Endothelial cell (in vitro differentiated cells): ENCODE results near the gene SPPL3. TPM values are rescaled to one million over a fixed set of nuclear protein-coding genes. Genes with fewer than 3 reads are reported as not detected.

Experiments
- DNase-seq: peaks from one replicate; pipeline ENCODE4 v3.0.0; 2021; ENCODE audit warnings: low spot score
- H3K27ac Mint-ChIP-seq: one replicate; pipeline ENCODE4 v1.8.0; 2021; ENCODE audit warnings: mixed read lengths, inconsistent platforms; ENCODE audit not compliant: unreplicated experiment
- H3K27me3 Mint-ChIP-seq: one replicate; pipeline ENCODE4 v1.8.0; 2021; ENCODE audit warnings: mild to moderate bottlenecking, moderate library complexity, mixed read lengths, inconsistent platforms; ENCODE audit not compliant: unreplicated experiment
- H3K36me3 Mint-ChIP-seq: one replicate; pipeline ENCODE4 v1.8.0; 2021; ENCODE audit warnings: mild to moderate bottlenecking, low read depth, mixed read lengths, inconsistent platforms; ENCODE audit not compliant: unreplicated experiment
- H3K4me1 Mint-ChIP-seq: one replicate; pipeline ENCODE4 v1.8.0; 2021; ENCODE audit warnings: mild to moderate bottlenecking, mixed read lengths, inconsistent platforms; ENCODE audit not compliant: unreplicated experiment
- H3K4me3 Mint-ChIP-seq: one replicate; pipeline ENCODE4 v1.8.0; 2021; ENCODE audit warnings: mild to moderate bottlenecking, mixed read lengths, inconsistent platforms; ENCODE audit not compliant: unreplicated experiment
- H3K9me3 Mint-ChIP-seq: one replicate; pipeline ENCODE4 v1.8.0; 2021; ENCODE audit warnings: mixed read lengths, inconsistent platforms; ENCODE audit not compliant: unreplicated experiment
- CTCF ChIP-seq: fragments of 200-600 bp; sonication (generic); IDR thresholded peaks from one replicate; pipeline ENCODE4 v1.5.0; 2021; ENCODE audit warnings: antibody characterized with exemption; ENCODE audit not compliant: unreplicated experiment
- total RNA-seq: library from RNA; stranded (reverse); fragmentation: NEBNext Ultra II Directional; extraction: Animal tissue kit (Norgen Biotek cat#: 25700); gene quantifications from one replicate; pipeline ENCODE4 v1.2.1, GENCODE V29; 2021; ENCODE audit not compliant: unreplicated experiment

Gene SPPL3
- total RNA-seq, 1 donor from 2014 or later, result 55.4 TPM

GRCh38 chr12:120869376-120869775, 34.8 kb downstream of the SPPL3 start:
- H3K27ac Mint-ChIP-seq, result no peak overlapping the region
- H3K4me3 Mint-ChIP-seq, result no peak overlapping the region
- no peak for TF ChIP-seq CTCF

GRCh38 chr12:120866108-120866507, 38.0 kb downstream of the SPPL3 start:
- Mint-ChIP-seq H3K9me3 (no peaks in the 10 kb centered on the region), H3K4me3 (no peak overlapping the region), H3K36me3 (no peaks in the 10 kb centered on the region), H3K4me1 (no peaks in the 10 kb centered on the region), H3K27ac (no peak overlapping the region), H3K27me3 (no peaks in the 10 kb centered on the region)
- no peak for DNase-seq
- TF ChIP-seq CTCF, result no peak

More at GRCh38 chr12:120869376-120869775, 34.8 kb downstream of the SPPL3 start:
- Mint-ChIP-seq H3K36me3 (no peaks in the 10 kb centered on the region), H3K27me3 (no peaks in the 10 kb centered on the region), H3K9me3 (no peaks in the 10 kb centered on the region), H3K4me1 (peaks cover 13% of the 10 kb centered on the region)
- no peak for DNase-seq

GRCh38 chr12:120865098-120865497, 39.1 kb downstream of the SPPL3 start:
- TF ChIP-seq CTCF, result no peak
- Mint-ChIP-seq H3K4me3 (no peak overlapping the region), H3K36me3 (no peaks in the 10 kb centered on the region), H3K27me3 (no peaks in the 10 kb centered on the region), H3K4me1 (no peaks in the 10 kb centered on the region), H3K9me3 (no peaks in the 10 kb centered on the region), H3K27ac (no peak overlapping the region)
- no peak for DNase-seq

GRCh38 chr12:120862664-120863063, 41.5 kb downstream of the SPPL3 start:
- Mint-ChIP-seq H3K4me1 (no peaks in the 10 kb centered on the region), H3K9me3 (peaks cover 5% of the 10 kb centered on the region), H3K36me3 (peaks cover 6% of the 10 kb centered on the region), H3K4me3 (no peak overlapping the region), H3K27me3 (peaks cover 3% of the 10 kb centered on the region), H3K27ac (no peak overlapping the region)
- DNase-seq, result no peak
- TF ChIP-seq CTCF, result no peak

- Mint-ChIP-seq H3K27me3 (peaks cover 3% of the 10 kb centered on the region), H3K4me3 (no peak overlapping the region), H3K9me3 (peaks cover 5% of the 10 kb centered on the region), H3K36me3 (peaks cover 9% of the 10 kb centered on the region), H3K27ac (no peak overlapping the region), H3K4me1 (peaks cover 5% of the 10 kb centered on the region)
- no peak for TF ChIP-seq CTCF
- DNase-seq, result no peak
These were observed 42.9 kb downstream of the SPPL3 start for GRCh38 chr12:120861074-120861795.
